Measurements from ENCODE around the gene GGA3.
"Not testable (repeated sequence)": the region's sequence is repeated elsewhere in the genome, so short reads cannot be mapped to it uniquely, and the experiment has no call there.

GGA3 gene

DNA sequence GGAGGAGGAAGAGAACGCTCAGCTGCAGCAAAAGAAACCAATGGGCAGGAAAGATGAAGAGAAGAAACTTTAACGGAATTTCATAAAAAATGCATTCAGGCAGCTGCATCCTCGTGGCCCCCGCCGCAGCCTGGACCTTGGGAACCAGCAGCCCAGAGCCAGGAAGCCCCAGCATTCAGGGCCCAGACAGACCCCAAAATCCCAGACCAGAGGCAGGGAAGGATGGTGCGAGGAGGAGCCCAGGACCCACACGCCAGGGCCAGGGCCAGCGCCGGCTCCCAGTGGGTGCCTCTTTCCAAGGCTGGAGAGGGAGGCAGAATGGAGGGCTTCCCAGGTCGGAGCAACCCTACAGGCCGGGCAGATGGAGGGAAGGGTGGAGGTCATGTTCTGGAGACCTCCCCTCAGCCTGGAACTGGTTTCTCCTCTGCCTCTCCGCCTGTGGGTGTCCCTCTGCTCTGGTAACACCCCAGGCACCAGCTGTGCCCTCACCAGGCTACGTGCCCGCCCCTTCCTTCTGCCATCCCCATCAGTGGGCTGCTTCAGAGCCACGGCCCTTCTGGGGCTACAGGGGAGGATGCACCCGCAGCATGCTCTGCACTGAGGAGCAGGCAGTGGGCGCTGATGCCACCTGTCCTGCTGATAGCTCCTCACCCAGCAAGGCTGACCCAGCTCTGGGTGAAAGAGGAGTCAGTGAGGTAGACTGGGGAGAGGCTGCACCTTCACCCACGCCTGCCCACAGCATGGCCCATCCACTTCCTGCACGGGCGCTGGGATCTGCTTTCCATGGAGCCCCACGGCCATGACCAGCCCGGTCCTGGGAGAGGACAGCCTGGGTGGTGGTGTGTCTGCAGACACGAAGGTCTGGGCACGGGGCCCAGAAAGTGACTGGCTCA lies 10.8 kb upstream of the GGA3 start:
- no peak for DNase-seq (ENCODE audit: low read depth in 2 of 2)

DNA sequence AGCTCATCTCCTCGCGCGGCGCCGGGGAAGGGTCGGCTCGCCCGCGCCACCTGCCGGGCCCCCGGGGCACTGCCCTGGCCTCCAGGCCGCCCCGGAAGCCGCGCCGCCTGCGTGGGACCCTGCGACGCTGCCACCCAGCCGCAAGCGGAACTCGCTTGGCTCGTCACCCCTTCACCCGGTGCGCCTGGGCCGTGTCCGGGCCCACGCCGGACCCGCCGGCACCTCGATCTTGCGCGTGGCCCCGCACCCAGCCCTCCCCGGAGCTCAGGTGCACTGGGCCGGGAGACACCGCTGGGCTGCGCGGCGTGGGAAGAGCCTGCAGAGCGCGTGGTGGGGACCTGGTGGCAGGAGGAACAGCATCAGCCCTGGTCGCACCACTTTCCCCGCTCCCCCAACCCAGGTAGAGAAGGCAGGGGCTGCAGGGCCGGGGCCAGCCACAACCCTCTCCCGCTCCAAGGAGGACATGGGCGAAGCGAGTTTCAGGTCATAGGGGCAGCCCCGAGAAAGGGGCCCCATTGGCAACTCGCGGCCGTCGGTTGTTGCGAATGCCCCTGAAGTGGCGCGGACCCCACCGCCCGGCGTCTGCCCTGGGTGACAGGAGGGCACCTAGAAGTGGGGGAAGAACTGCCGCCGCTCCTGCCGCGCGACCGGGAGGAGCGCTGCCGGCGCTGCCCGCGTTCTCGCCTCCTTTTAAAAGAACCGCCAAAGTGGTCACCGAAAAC lies 10.0 kb upstream of the GGA3 start:
- DNase-seq (ENCODE audit: low read depth in 2 of 2), result peak; percentile 71 to 83

DNA sequence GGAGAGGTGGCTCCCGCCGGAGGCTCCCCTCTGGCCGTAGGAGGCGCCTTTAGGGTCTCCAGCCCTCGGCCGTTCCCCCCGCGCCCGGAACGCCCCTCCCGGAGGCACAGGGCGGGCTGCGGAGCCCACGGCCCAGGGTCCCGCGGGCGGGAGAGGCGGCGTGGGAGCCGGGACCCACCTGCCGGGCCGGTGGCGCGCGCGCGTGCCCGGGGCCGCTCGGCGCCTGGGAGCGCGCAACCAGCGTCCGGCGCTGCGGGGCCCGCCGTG lies 9.5 kb upstream of the GGA3 start, which contains the start of gene MIF4GD:
MIF4GD (minus strand) TSS at position 266 of the 267 bp plus-strand sequence. CDS start 1,036 bp downstream, outside the sequence.
- DNase-seq (ENCODE audit: low read depth in 2 of 2), result no peak

- DNase-seq (ENCODE audit: low read depth in 2 of 2), result peak in 1 of 2 donors; percentile 47
Observed at GRCh38 chr17:75270218-75270965, 9.0 kb upstream of the GGA3 start.

- DNase-seq (ENCODE audit: low read depth in 2 of 2), result no peak
Observed at GRCh38 chr17:75269844-75270217, 8.4 kb upstream of the GGA3 start.

- DNase-seq (ENCODE audit: low read depth in 2 of 2), result no peak
Observed at GRCh38 chr17:75267411-75268232, 6.2 kb upstream of the GGA3 start.

GRCh38 chr17:75267153-75267410 lies 5.7 kb upstream of the GGA3 start:
- DNase-seq (ENCODE audit: low read depth in 2 of 2), result no peak

DNA sequence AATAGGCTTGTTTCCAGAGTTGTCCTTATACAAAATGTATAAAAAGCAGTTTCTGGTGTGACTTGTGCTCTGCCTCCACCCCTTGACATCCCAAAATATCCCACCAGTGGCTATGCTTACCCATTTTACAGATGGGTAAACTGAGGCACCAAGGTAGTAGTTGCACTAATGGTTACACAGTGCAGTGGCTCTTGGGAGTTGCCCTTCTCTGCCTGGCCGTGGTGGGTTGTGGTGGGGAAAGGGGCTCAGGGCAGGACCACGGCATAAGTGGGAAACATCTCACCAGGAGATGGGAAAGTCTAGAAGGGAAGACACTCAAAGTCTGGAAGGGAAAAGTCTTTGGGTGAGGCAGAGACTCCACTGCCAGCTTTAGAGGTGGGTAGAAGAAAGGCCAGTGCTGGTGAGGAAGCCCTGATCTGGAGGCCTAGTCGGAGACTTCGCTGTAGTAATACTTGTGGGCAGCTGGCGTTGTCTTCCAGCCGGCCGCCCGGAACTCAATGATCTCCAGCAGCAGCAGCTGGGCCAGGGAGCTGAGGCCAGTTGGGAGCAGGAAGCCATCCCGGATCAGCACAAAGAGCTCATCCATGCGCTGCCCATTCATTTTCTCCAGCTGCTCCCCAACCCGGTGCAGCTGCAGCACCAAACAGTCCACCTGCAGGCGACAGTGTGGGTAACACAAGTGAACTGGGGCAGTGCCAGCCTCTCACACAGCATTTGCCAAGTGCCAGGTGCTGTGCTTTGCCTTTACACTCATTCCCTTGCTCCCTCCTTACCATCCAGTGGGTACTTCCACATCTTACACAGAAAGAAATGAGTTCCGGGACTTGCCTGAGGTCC lies 5.1 kb upstream of the GGA3 start:
- no peak for DNase-seq (ENCODE audit: low read depth in 2 of 2)

GRCh38 chr17:75265614-75266315 lies 4.4 kb upstream of the GGA3 start:
- no peak for DNase-seq (ENCODE audit: low read depth in 2 of 2)

DNA sequence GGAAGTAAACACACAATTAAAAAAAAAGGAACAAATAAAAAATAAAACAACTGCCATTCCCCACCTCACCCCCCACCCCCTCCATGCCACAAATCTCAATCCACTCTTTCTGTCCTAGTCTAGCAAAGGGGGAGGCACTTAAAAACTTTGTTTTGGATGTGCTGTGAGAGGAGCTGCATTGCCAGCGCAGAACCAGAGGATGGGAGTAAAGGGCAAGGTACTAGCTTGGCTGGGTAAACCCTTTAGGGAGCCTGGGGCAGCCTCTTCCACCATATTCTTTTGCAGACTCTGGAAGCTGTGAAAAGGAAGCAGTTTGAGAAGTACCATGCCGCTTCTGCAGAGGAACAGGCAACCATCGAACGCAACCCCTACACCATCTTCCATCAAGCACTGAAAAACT lies 1.6 kb upstream of the GGA3 start:
- no peak for DNase-seq (ENCODE audit: low read depth in 2 of 2)

DNA sequence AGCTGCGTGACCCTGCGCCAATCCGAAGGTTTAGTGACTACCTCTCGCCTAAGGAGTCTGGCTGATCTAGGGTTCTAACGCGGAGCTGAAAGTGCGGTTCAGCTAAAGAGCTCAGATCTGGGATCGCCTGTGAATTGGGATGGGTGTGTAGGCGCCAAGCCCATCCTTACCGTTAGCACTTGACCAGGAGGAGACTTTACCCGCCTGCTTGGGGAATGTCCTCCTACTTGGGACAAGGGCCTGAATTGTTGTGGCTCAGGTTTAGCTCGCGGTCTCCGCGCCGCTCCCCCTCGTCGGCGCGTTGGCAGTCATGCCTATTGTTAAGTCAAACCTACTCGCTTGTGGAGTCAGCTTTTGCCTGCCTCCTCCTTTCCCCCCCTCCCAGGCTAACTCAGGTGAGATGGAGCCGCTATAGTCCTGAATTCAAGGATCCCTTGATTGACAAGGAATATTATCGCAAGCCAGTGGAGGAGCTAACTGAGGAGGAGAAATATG lies 753 bp upstream of the GGA3 start:
- no peak for DNase-seq (ENCODE audit: low read depth in 2 of 2)

DNA sequence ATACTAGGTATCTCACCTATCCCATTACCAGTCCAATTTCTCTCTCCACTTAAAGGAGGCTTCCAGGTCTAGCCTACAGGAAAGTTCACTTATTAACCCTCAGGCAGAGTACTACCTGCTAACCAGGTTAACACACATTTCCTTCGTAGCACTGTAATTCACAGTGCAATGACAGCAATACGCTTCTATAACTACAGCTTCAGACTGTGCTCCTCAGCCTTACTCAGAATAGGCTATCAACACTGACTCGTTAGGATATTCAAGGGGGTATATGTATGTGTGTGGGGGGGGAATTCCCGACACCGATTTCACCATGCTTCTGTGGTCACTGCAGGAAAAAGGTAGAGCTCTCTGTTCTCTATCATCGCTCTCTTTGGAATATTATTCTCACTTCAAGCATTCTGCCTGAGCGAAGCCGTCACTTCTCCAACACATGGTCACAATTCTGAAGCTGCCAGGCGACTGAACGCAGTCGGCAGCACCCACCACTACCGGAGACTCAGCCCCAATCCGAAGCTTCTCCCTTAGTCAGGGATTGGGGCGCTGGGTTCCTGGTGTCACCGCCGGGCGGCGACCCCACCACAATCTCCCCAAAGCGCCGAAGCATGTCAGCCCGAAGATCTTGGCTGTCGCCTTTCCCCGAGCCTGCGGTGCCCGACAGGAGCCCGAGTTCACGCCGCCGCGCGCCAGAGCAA lies 618 bp downstream of the GGA3 start:
- DNase-seq (ENCODE audit: low read depth in 2 of 2), result peak in 1 of 2 donors; percentile 21

DNA sequence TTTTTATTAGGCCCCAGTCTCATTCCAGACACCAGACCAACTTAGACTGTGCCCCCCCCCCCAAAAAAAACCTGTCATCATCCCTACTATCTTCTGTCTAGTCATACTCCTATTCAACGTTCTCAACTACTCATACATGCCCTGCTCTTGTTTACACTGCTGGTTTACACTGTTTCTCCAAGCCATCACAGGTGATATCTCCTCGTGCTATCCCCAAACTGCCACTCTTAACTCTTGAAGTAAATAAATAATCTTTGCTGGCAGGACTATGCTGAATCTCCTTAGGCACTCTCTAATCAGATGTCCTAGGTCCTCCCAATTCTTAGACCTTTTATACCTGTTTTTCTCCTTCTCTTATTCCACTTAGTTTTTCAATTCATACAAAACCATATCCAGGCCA lies 4.2 kb downstream of the GGA3 start:
- not testable (repeated sequence) for DNase-seq (ENCODE audit: low read depth in 2 of 2)

GRCh38 chr17:75255954-75256698 lies 5.3 kb downstream of the GGA3 start:
- not testable (repeated sequence) for DNase-seq (ENCODE audit: low read depth in 2 of 2)

DNA sequence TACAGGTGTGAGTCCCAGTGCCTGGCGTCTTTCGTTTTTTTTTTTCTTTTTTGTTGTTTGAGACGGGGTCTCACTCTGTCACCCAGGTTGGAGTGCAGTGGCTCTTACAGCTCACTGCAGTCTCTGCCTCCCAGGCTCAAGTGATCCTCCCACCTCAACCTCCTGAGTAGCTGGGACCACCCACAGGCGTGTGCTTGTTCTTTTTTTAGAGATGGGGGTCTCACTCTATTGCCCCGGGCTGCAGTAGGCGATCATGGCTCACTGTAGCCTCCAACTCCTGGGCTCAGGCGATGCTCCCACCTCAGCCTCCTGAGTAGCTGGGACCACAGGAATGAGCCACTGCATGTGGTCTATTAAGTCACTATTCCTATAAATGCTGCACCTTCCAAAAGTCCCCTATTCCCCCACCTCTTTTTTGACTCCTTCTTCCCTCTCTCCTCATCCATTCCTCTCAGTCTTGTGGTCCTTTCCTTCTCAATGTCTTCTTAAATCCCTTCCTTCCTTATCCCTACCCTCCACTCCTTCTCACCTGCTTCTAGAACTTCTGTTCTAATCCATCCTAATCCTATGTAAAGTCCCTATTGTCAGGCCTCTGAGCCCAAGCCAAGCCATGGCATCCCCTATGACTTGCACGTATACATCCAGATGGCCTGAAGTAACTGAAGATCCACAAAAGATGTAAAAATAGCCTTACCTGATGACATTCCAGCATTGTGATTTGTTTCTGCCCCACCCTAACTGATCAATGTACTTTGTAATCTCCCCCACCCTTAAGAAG lies 9.2 kb downstream of the GGA3 start:
- no peak for DNase-seq (ENCODE audit: low read depth in 2 of 2)

DNA sequence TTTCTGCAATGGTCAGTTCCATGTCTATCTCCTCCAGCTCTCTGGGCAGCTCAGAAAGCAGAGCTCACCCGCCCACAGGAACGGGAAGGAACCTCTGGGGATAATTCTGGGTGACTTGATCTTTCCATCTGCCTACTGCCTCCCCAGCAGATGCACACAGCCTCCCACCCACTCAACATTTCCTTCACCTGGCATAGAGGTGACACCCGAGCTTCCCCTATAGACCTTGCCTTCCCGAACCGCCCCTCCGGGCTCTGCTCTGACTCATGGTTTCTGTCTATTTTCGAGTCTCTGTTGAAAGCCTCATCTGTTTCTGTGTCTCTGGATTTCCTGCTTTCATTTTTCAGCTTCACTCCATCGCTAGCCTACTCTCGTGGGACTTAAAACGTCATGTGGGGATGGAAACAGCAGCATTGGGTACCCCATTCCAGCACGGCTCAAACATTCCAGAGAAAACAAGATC lies 11.4 kb downstream of the GGA3 start:
- peak; percentile 78 to 80 for DNase-seq (ENCODE audit: low read depth in 2 of 2)

GRCh38 chr17:75249564-75249963 lies 11.8 kb downstream of the GGA3 start:
- no peak for DNase-seq (ENCODE audit: low read depth in 2 of 2)

DNA sequence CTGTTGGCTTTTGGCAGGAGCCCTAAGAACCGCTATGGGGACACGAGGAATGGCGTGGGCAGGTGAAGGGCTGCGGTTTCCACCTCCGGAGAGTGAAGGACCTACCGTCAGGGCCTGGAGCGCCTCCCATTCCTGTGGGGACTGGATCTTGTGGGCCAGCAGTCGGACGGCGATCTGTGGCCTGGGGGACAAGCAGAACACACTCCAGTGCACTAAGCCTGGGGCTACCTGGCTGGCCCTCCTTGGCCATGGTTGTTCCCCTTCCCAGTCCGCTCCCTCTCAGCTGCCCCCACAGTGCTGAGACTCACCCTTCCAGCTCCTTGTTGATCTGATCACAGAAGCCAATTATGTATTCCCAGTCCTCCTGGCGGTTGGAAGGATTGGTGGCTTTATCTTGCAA lies 15.0 kb downstream of the GGA3 start:
- DNase-seq (ENCODE audit: low read depth in 2 of 2), result no peak
